Mesendoderm (in vitro differentiated cells): ENCODE measurements around the gene KCNN3.

ENCODE experiments used
- DNase-seq: peaks from one replicate; pipeline ENCODE4 v3.0.0; 2013
- H2AK5ac ChIP-seq: 2 replicates; pipeline ENCODE4 v1.6.1; 2013; ENCODE audit warnings: low read length, inconsistent platforms
- H2BK120ac ChIP-seq: 2 replicates; pipeline ENCODE4 v1.6.1; 2013; ENCODE audit warnings: low read depth, mild to moderate bottlenecking, low read length, moderate library complexity, mixed read lengths
- H2BK15ac ChIP-seq: replicated peaks from 2 replicates; pipeline ENCODE4 v1.6.1; 2013; ENCODE audit warnings: low read depth, mild to moderate bottlenecking, moderate library complexity
- H2BK5ac ChIP-seq: 2 replicates; pipeline ENCODE4 v1.6.1; 2013; ENCODE audit warnings: low read length, inconsistent platforms
- H3K18ac ChIP-seq: 2 replicates; pipeline ENCODE4 v1.6.1; 2013; ENCODE audit warnings: mild to moderate bottlenecking, low read length, mixed read lengths
- H3K23ac ChIP-seq: one replicate; pipeline ENCODE4 v1.6.1; 2013; ENCODE audit warnings: low read length
- H3K27ac ChIP-seq: 2 replicates; pipeline ENCODE4 v1.5.1; 2013; ENCODE audit warnings: low read depth, mild to moderate bottlenecking, inconsistent platforms, low read length, moderate library complexity
- H3K27me3 ChIP-seq: 2 replicates; pipeline ENCODE4 v1.6.1; 2013; ENCODE audit warnings: low read length, control low read depth, mild to moderate bottlenecking, inconsistent platforms; ENCODE audit not compliant: insufficient read depth, poor library complexity
- H3K36me3 ChIP-seq: 2 replicates; pipeline ENCODE4 v1.6.1; 2013; ENCODE audit warnings: low read length, inconsistent platforms; ENCODE audit not compliant: control insufficient read depth, insufficient read depth
- H3K4ac ChIP-seq: one replicate; pipeline ENCODE4 v1.6.1; 2013; ENCODE audit warnings: low read depth, mild to moderate bottlenecking, low read length, moderate library complexity
- H3K4me1 ChIP-seq: 2 replicates; pipeline ENCODE4 v1.6.1; 2013; ENCODE audit warnings: low read depth, low read length, inconsistent platforms; ENCODE audit not compliant: control insufficient read depth
- H3K4me2 ChIP-seq: 2 replicates; pipeline ENCODE4 v1.6.1; 2013; ENCODE audit warnings: low read length
- H3K4me3 ChIP-seq: 2 replicates; pipeline ENCODE4 v1.5.1; 2013; ENCODE audit warnings: mild to moderate bottlenecking, low read length
- H3K56ac ChIP-seq: one replicate; pipeline ENCODE4 v1.6.1; 2013; ENCODE audit warnings: low read length
- H3K79me1 ChIP-seq: 2 replicates; pipeline ENCODE4 v1.6.1; 2013; ENCODE audit warnings: low read length, inconsistent platforms
- H3K79me2 ChIP-seq: 2 replicates; pipeline ENCODE4 v1.6.1; 2013; ENCODE audit warnings: mild to moderate bottlenecking, low read length; ENCODE audit not compliant: control insufficient read depth, insufficient read depth
- H3K9ac ChIP-seq: 2 replicates; pipeline ENCODE4 v1.6.1; 2013; ENCODE audit warnings: low read length, inconsistent platforms
- H4K5ac ChIP-seq: one replicate; pipeline ENCODE4 v1.6.1; 2013; ENCODE audit warnings: low read length
- H4K8ac ChIP-seq: one replicate; pipeline ENCODE4 v1.6.1; 2013; ENCODE audit warnings: low read depth, mild to moderate bottlenecking, control low read depth, low read length, moderate library complexity
- WGBS: extraction: QIAGEN DNeasy Blood & Tissue Kit; methylation state at CpG from one replicate; pipeline ENCODE4 v1.1.7; 2013; ENCODE audit warnings: low lambda C conversion rate, missing lambda C conversion rate; ENCODE audit not compliant: insufficient coverage; ENCODE audit errors: extremely low coverage; 5-methylcytosine and 5-hydroxymethylcytosine counted together

Gene KCNN3

GRCh38 chr1:154820646-154821045, 49.4 kb downstream of the KCNN3 start:
- peaks cover 2% of the 10 kb centered on the region for H3K4me1 ChIP-seq
- H3K79me2 ChIP-seq = no peaks in the 10 kb centered on the region
- H3K18ac ChIP-seq = no peak overlapping the region
- H2BK5ac ChIP-seq = no peak overlapping the region
- H2AK5ac ChIP-seq = no peak overlapping the region
- no peak overlapping the region for H3K4me3 ChIP-seq
- no peak overlapping the region for H4K8ac ChIP-seq
- no peak overlapping the region for H3K9ac ChIP-seq
- H3K56ac ChIP-seq = no peak overlapping the region
- no peak for DNase-seq
- no peak overlapping the region for H3K4ac ChIP-seq
- H3K36me3 ChIP-seq = no peaks in the 10 kb centered on the region
- H2BK15ac ChIP-seq = no peak overlapping the region
- no peak overlapping the region for H3K23ac ChIP-seq
- H4K5ac ChIP-seq = no peak overlapping the region
- no peak overlapping the region for H3K4me2 ChIP-seq
- no peak overlapping the region for H2BK120ac ChIP-seq
- whole genome bisulfite sequencing = no CpG with 5 or more reads among the region's 6 CpGs
- H3K79me1 ChIP-seq = no peaks in the 10 kb centered on the region
- no peaks in the 10 kb centered on the region for H3K27me3 ChIP-seq
- H3K27ac ChIP-seq = no peak overlapping the region

- no peak overlapping the region for H4K5ac ChIP-seq
- H3K56ac ChIP-seq = no peak overlapping the region
- no peak overlapping the region for H2AK5ac ChIP-seq
- H3K79me2 ChIP-seq = no peaks in the 10 kb centered on the region
- no peak overlapping the region for H3K27ac ChIP-seq
- no peak overlapping the region for H3K23ac ChIP-seq
- peaks cover 2% of the 10 kb centered on the region for H3K4me1 ChIP-seq
- H2BK120ac ChIP-seq = no peak overlapping the region
- H2BK15ac ChIP-seq = no peak overlapping the region
- no peak overlapping the region for H2BK5ac ChIP-seq
- no peaks in the 10 kb centered on the region for H3K36me3 ChIP-seq
- H3K4me3 ChIP-seq = no peak overlapping the region
- no CpG with 5 or more reads among the region's 7 CpGs for WGBS
- H3K18ac ChIP-seq = no peak overlapping the region
- peak; percentile 64 for DNase-seq
- H3K27me3 ChIP-seq = no peaks in the 10 kb centered on the region
- no peak overlapping the region for H3K4me2 ChIP-seq
- no peak overlapping the region for H4K8ac ChIP-seq
- H3K79me1 ChIP-seq = no peaks in the 10 kb centered on the region
- no peak overlapping the region for H3K4ac ChIP-seq
- H3K9ac ChIP-seq = no peak overlapping the region
Observed at GRCh38 chr1:154819628-154820590, 50.2 kb downstream of the KCNN3 start.

GRCh38 chr1:154818911-154819310, 51.2 kb downstream of the KCNN3 start:
- no peak overlapping the region for H3K4ac ChIP-seq
- H3K4me1 ChIP-seq = peaks cover 4% of the 10 kb centered on the region
- no peak overlapping the region for H2BK5ac ChIP-seq
- H3K27me3 ChIP-seq = no peaks in the 10 kb centered on the region
- H2BK120ac ChIP-seq = no peak overlapping the region
- no peak overlapping the region for H2AK5ac ChIP-seq
- no peak overlapping the region for H4K8ac ChIP-seq
- H3K23ac ChIP-seq = no peak overlapping the region
- H3K9ac ChIP-seq = no peak overlapping the region
- no peaks in the 10 kb centered on the region for H3K79me2 ChIP-seq
- no peak overlapping the region for H3K27ac ChIP-seq
- H3K4me3 ChIP-seq = no peak overlapping the region
- no peak for DNase-seq
- no peak overlapping the region for H3K18ac ChIP-seq
- no peaks in the 10 kb centered on the region for H3K79me1 ChIP-seq
- no peak overlapping the region for H3K4me2 ChIP-seq
- H2BK15ac ChIP-seq = no peak overlapping the region
- no peak overlapping the region for H4K5ac ChIP-seq
- no peaks in the 10 kb centered on the region for H3K36me3 ChIP-seq
- WGBS = no CpG with 5 or more reads among the region's 6 CpGs
- no peak overlapping the region for H3K56ac ChIP-seq

- Histone ChIP-seq H3K27me3 (no peaks in the 10 kb centered on the region), H2BK15ac (no peak overlapping the region), H3K4ac (no peak overlapping the region), H2BK5ac (no peak overlapping the region), H3K4me3 (no peak overlapping the region), H2AK5ac (no peak overlapping the region), H3K79me2 (no peaks in the 10 kb centered on the region), H3K79me1 (no peaks in the 10 kb centered on the region), H3K23ac (no peak overlapping the region), H3K18ac (no peak overlapping the region), H3K9ac (no peak overlapping the region), H3K36me3 (no peaks in the 10 kb centered on the region), H3K4me1 (peaks cover 8% of the 10 kb centered on the region), H4K8ac (no peak overlapping the region), H4K5ac (no peak overlapping the region), H3K4me2 (no peak overlapping the region), H2BK120ac (no peak overlapping the region), H3K56ac (no peak overlapping the region), H3K27ac (no peak overlapping the region)
- WGBS = no CpG with 5 or more reads among the region's 2 CpGs
- DNase-seq = no peak
Observed at GRCh38 chr1:154816937-154817336, 53.1 kb downstream of the KCNN3 start.

- Histone ChIP-seq H2AK5ac (no peak overlapping the region), H3K56ac (no peak overlapping the region), H4K5ac (no peak overlapping the region), H2BK120ac (no peak overlapping the region), H2BK5ac (no peak overlapping the region), H3K23ac (no peak overlapping the region), H3K4ac (no peak overlapping the region), H3K79me1 (no peaks in the 10 kb centered on the region), H3K9ac (no peak overlapping the region), H3K18ac (no peak overlapping the region), H3K27me3 (no peaks in the 10 kb centered on the region), H3K4me3 (no peak overlapping the region), H3K4me2 (no peak overlapping the region), H3K36me3 (no peaks in the 10 kb centered on the region), H3K4me1 (peaks cover 8% of the 10 kb centered on the region), H2BK15ac (no peak overlapping the region), H3K79me2 (no peaks in the 10 kb centered on the region), H3K27ac (no peak overlapping the region), H4K8ac (no peak overlapping the region)
- no CpG with 5 or more reads among the region's 6 CpGs for WGBS
- DNase-seq = no peak
Observed at GRCh38 chr1:154816369-154816768, 53.7 kb downstream of the KCNN3 start.
